Measurements from ENCODE around the gene TRMT1.

GRCh38 chr19:13057147-13057572 lies 59.4 kb downstream of the TRMT1 start:
- TF ChIP-seq CEBPB (IDR thresholded peaks at IDR 0.05; ENCODE audit: low read depth, low read length) (no peak), CTCF (IDR thresholded peaks at IDR 0.05; ENCODE audit: control extremely low read depth in 1 of 3, insufficient read depth in 1 of 3, low read depth in 1 of 3, low read length in 3 of 3) (no peak), POLR2A (IDR thresholded peaks at IDR 0.05; ENCODE audit: control extremely low read depth in 1 of 2, low read depth in 2 of 2, low read length in 2 of 2) (no peak), RAD21 (IDR thresholded peaks at IDR 0.05 in 1 of 2, conservative IDR thresholded peaks at IDR 0.05 in 1 of 2; ENCODE audit: low read depth in 2 of 2, low read length in 2 of 2) (no peak), GTF2F1 (IDR thresholded peaks at IDR 0.05; ENCODE audit: borderline replicate concordance, low read depth, low read length) (no peak), GABPA (IDR thresholded peaks at IDR 0.05; ENCODE audit: borderline replicate concordance, insufficient read depth, low read length) (no peak), RNF2 (IDR thresholded peaks at IDR 0.05; ENCODE audit: borderline replicate concordance, low read depth, low read length, missing control alignments, poor library complexity, severe bottlenecking) (peak; percentile 45), POLR2AphosphoS5 (IDR thresholded peaks at IDR 0.05; ENCODE audit: low read depth, low read length) (no peak), ATF2 (IDR thresholded peaks at IDR 0.05; ENCODE audit: low read length) (no peak)

All from H1 (cell line).